H9 (cell line): ENCODE results near the gene TNRC18. TPM values are rescaled to one million over a fixed set of nuclear protein-coding genes. Genes with fewer than 3 reads are reported as not detected.

ENCODE experiments used
- DNase-seq: peaks from one replicate; pipeline ENCODE4 v3.0.0-alpha.2; 2017
- H2AFZ ChIP-seq: one replicate; pipeline ENCODE4 v1.6.1; 2013; ENCODE audit warnings: mild to moderate bottlenecking, low read length, control low read depth, moderate library complexity
- H2AK5ac ChIP-seq: 2 replicates; pipeline ENCODE4 v1.6.1; 2013; ENCODE audit warnings: low read length, control low read depth, mixed read lengths; ENCODE audit not compliant: insufficient read length
- H2BK120ac ChIP-seq: one replicate; pipeline ENCODE4 v1.6.1; 2013; ENCODE audit warnings: low read depth, mild to moderate bottlenecking, low read length, control low read depth, inconsistent platforms; ENCODE audit not compliant: poor library complexity, severe bottlenecking
- H2BK12ac ChIP-seq: 2 replicates; pipeline ENCODE4 v1.6.1; 2013; ENCODE audit warnings: low read length, control low read depth, mixed read lengths, low read depth; ENCODE audit not compliant: insufficient read length
- H2BK15ac ChIP-seq: 2 replicates; pipeline ENCODE4 v1.6.1; 2013; ENCODE audit warnings: low read depth, low read length, control low read depth
- H2BK20ac ChIP-seq: one replicate; pipeline ENCODE4 v1.6.1; 2013; ENCODE audit warnings: low read depth, mild to moderate bottlenecking, low read length, control low read depth, inconsistent platforms; ENCODE audit not compliant: poor library complexity, severe bottlenecking
- H2BK5ac ChIP-seq: 2 replicates; pipeline ENCODE4 v1.6.1; 2013; ENCODE audit warnings: low read length, control low read depth, mixed read lengths; ENCODE audit not compliant: insufficient read length
- H3K14ac ChIP-seq: 2 replicates; pipeline ENCODE4 v1.6.1; 2013; ENCODE audit warnings: low read length, control low read depth; ENCODE audit not compliant: insufficient read depth
- H3K18ac ChIP-seq: 2 replicates; pipeline ENCODE4 v1.6.1; 2013; ENCODE audit warnings: low read depth, mild to moderate bottlenecking, mixed read lengths, low read length, control low read depth; ENCODE audit not compliant: insufficient read length
- H3K23ac ChIP-seq: 2 replicates; pipeline ENCODE4 v1.6.1; 2013; ENCODE audit warnings: low read length, control low read depth, mixed read lengths, low read depth; ENCODE audit not compliant: insufficient read length
- H3K23me2 ChIP-seq: 2 replicates; pipeline ENCODE4 v1.6.1; 2013; ENCODE audit warnings: low read depth, mild to moderate bottlenecking, mixed read lengths, low read length, control low read depth; ENCODE audit not compliant: insufficient read length, poor library complexity, severe bottlenecking
- H3K27ac ChIP-seq: 2 replicates; pipeline ENCODE4 v1.5.1; 2013; ENCODE audit warnings: low read length, control low read depth, mixed read lengths, low read depth; ENCODE audit not compliant: insufficient read length
- H3K27me3 ChIP-seq: 2 replicates; pipeline ENCODE4 v1.6.1; 2013; ENCODE audit warnings: low read length, control low read depth, inconsistent platforms; ENCODE audit not compliant: insufficient read depth
- H3K4ac ChIP-seq: 2 replicates; pipeline ENCODE4 v1.6.1; 2013; ENCODE audit warnings: low read depth, mild to moderate bottlenecking, control low read depth, inconsistent platforms, low read length, moderate library complexity
- H3K4me1 ChIP-seq: 2 replicates; pipeline ENCODE4 v1.6.1; 2013; ENCODE audit warnings: low read length, control low read depth, inconsistent platforms; ENCODE audit not compliant: insufficient read depth
- H3K4me2 ChIP-seq: 2 replicates; pipeline ENCODE4 v1.6.1; 2013; ENCODE audit warnings: low read length, control low read depth, mixed read lengths; ENCODE audit not compliant: insufficient read length, insufficient read depth
- H3K56ac ChIP-seq: 2 replicates; pipeline ENCODE4 v1.6.1; 2013; ENCODE audit warnings: low read depth, mild to moderate bottlenecking, mixed read lengths, low read length, control low read depth; ENCODE audit not compliant: insufficient read length
- H3K79me1 ChIP-seq: 2 replicates; pipeline ENCODE4 v1.6.1; 2013; ENCODE audit warnings: low read depth, mild to moderate bottlenecking, moderate library complexity, low read length, control low read depth, inconsistent platforms; ENCODE audit not compliant: insufficient read depth, poor library complexity, severe bottlenecking
- H3K79me2 ChIP-seq: 2 replicates; pipeline ENCODE4 v1.6.1; 2013; ENCODE audit warnings: low read length, control low read depth, inconsistent platforms; ENCODE audit not compliant: insufficient read depth
- H3K9ac ChIP-seq: 2 replicates; pipeline ENCODE4 v1.6.1; 2013; ENCODE audit warnings: low read length, control low read depth, mixed read lengths; ENCODE audit not compliant: insufficient read length; ENCODE audit errors: extremely low read depth
- H3K9me3 ChIP-seq: one replicate; pipeline ENCODE4 v1.6.1; 2013; ENCODE audit warnings: low read depth, low read length, inconsistent platforms; ENCODE audit not compliant: control insufficient read depth
- H3T11ph ChIP-seq: one replicate; pipeline ENCODE4 v1.6.1; 2013; ENCODE audit warnings: mild to moderate bottlenecking, low read length, control low read depth, inconsistent platforms
- H4K20me1 ChIP-seq: one replicate; pipeline ENCODE4 v1.6.1; 2013; ENCODE audit not compliant: control insufficient read depth, insufficient read length, insufficient read depth
- H4K5ac ChIP-seq: 2 replicates; pipeline ENCODE4 v1.6.1; 2013; ENCODE audit warnings: low read depth, mild to moderate bottlenecking, mixed read lengths, low read length, control low read depth; ENCODE audit not compliant: insufficient read length
- H4K8ac ChIP-seq: replicated peaks from 2 replicates; pipeline ENCODE4 v1.6.1; 2013; ENCODE audit warnings: low read length, control low read depth, mixed read lengths, low read depth; ENCODE audit not compliant: insufficient read length
- H4K91ac ChIP-seq: 2 replicates; pipeline ENCODE4 v1.6.1; 2013; ENCODE audit warnings: low read depth, mild to moderate bottlenecking, moderate library complexity, mixed read lengths, low read length, control low read depth; ENCODE audit not compliant: insufficient read length
- H3K27ac Mint-ChIP-seq, 3 experiments: 2 replicates in 2 of 3; 3 replicates in 1 of 3; pipeline ENCODE4 v1.8.0; 2020 to 2021; ENCODE audit warnings: mixed read lengths in 3 of 3, mild to moderate bottlenecking in 1 of 3, moderate library complexity in 1 of 3
- H3K27me3 Mint-ChIP-seq: 2 replicates; pipeline ENCODE4 v1.8.0; 2021; ENCODE audit warnings: low read depth, mild to moderate bottlenecking, moderate library complexity, mixed read lengths
- H3K36me3 Mint-ChIP-seq, 3 experiments: 2 replicates in 2 of 3; 3 replicates in 1 of 3; pipeline ENCODE4 v1.8.0; 2020 to 2021; ENCODE audit warnings: low read depth in 3 of 3, mixed read lengths in 3 of 3; ENCODE audit not compliant: insufficient read depth in 1 of 3
- H3K4me1 Mint-ChIP-seq, 2 experiments: 2 replicates each; pipeline ENCODE4 v1.8.0; 2020; ENCODE audit warnings: mixed read lengths in 2 of 2
- H3K4me3 Mint-ChIP-seq, 2 experiments: 2 replicates in 1 of 2; 3 replicates in 1 of 2; pipeline ENCODE4 v1.8.0; 2020 to 2021; ENCODE audit warnings: mild to moderate bottlenecking in 2 of 2, mixed read lengths in 2 of 2, moderate library complexity in 1 of 2
- H3K9me3 Mint-ChIP-seq, 2 experiments: 2 replicates in 1 of 2; 3 replicates in 1 of 2; pipeline ENCODE4 v1.8.0; 2020; ENCODE audit warnings: mild to moderate bottlenecking in 2 of 2, mixed read lengths in 2 of 2, moderate library complexity in 1 of 2
- CTCF ChIP-seq: fragments of 200-600 bp; sonication (generic); conservative IDR thresholded peaks from 3 replicates; pipeline ENCODE4 v1.8.0; 2021; ENCODE audit warnings: antibody characterized with exemption, mild to moderate bottlenecking
- WGBS: extraction: QIAGEN DNeasy Blood & Tissue Kit; methylation state at CpG from one replicate; pipeline ENCODE4 v1.1.7; 2013; ENCODE audit warnings: missing lambda C conversion rate, low lambda C conversion rate, mixed read lengths; ENCODE audit not compliant: insufficient read length; ENCODE audit errors: extremely low coverage; 5-methylcytosine and 5-hydroxymethylcytosine counted together
- total RNA-seq: library from RNA; stranded (reverse); gene quantifications from 2 replicates; pipeline ENCODE4 v1.2.1, GENCODE V29; 2021

The TNRC18 gene
- total RNA-seq, 1 experiment from 2014 or later: 21.2 TPM

GRCh38 chr7:5451391-5451790 is 27.8 kb upstream of the TNRC18 start:
- no peak overlapping the region for H2BK15ac ChIP-seq
- H3K79me2 ChIP-seq: no peaks in the 10 kb centered on the region
- no peaks in the 10 kb centered on the region for H3K4me1 ChIP-seq
- H2BK12ac ChIP-seq: no peak overlapping the region
- H3K79me1 ChIP-seq: no peaks in the 10 kb centered on the region
- H3K56ac ChIP-seq: no peak overlapping the region
- no peaks in the 10 kb centered on the region for H3K36me3 Mint-ChIP-seq
- H4K91ac ChIP-seq: no peak overlapping the region
- H3K27me3 ChIP-seq: no peaks in the 10 kb centered on the region
- H3K4me3 Mint-ChIP-seq: no peak overlapping the region; a peak in 1 of 5 replicates
- no CpG with 5 or more reads among the region's 13 CpGs for WGBS
- H2BK120ac ChIP-seq: no peak overlapping the region
- H3K4me2 ChIP-seq: no peak overlapping the region
- H2AFZ ChIP-seq: no peak overlapping the region
- H3K27ac Mint-ChIP-seq: 0 out of 7 replicates have a peak overlapping the region, but pooled peaks of 2 of the 3 experiments have one; percentile 28 to 53
- DNase-seq: no peak
- H2AK5ac ChIP-seq: no peak overlapping the region
- H3K23ac ChIP-seq: no peak overlapping the region
- H3K27ac ChIP-seq: no peak overlapping the region
- H3K18ac ChIP-seq: no peak overlapping the region
- peaks cover 18 to 25% of the 10 kb centered on the region in 2 experiments for H3K4me1 Mint-ChIP-seq
- no peaks in the 10 kb centered on the region for H3K9me3 Mint-ChIP-seq
- H2BK20ac ChIP-seq: no peak overlapping the region
- H3K27me3 Mint-ChIP-seq: peaks cover 7% of the 10 kb centered on the region
- H3K23me2 ChIP-seq: no peaks in the 10 kb centered on the region
- no peak overlapping the region for H4K8ac ChIP-seq
- no peak overlapping the region for H3T11ph ChIP-seq
- H3K9ac ChIP-seq: no peak overlapping the region
- TF ChIP-seq CTCF: no peak
- H3K14ac ChIP-seq: no peak overlapping the region
- no peaks in the 10 kb centered on the region for H4K20me1 ChIP-seq
- H3K4ac ChIP-seq: no peak overlapping the region
- no peak overlapping the region for H2BK5ac ChIP-seq
- no peaks in the 10 kb centered on the region for H3K9me3 ChIP-seq
- no peak overlapping the region for H4K5ac ChIP-seq
